Measurements from ENCODE around the gene WFDC12.
A peak's percentile ranks its signal among the peaks of the same experiment; 100 is the strongest.

Gene WFDC12

DNA sequence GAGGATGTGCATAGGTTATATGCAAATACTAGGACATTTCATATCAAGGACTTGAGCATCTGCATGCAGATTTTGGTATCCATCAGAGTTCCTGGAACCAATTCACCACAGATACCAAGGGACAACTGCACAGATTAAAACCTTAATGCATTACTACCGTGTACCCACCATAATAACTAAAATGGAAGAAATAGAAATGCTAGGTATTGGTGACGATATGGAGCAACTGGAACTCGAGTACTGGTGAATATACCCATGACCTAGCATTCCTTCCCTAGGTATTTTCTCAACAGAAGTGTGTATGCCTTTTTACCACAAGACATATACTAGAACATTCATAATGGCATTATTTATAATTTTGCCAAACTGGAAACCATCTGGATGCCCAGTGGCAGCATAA, 41.8 kb downstream of the WFDC12 start:
- TF ChIP-seq, protein P1, sequence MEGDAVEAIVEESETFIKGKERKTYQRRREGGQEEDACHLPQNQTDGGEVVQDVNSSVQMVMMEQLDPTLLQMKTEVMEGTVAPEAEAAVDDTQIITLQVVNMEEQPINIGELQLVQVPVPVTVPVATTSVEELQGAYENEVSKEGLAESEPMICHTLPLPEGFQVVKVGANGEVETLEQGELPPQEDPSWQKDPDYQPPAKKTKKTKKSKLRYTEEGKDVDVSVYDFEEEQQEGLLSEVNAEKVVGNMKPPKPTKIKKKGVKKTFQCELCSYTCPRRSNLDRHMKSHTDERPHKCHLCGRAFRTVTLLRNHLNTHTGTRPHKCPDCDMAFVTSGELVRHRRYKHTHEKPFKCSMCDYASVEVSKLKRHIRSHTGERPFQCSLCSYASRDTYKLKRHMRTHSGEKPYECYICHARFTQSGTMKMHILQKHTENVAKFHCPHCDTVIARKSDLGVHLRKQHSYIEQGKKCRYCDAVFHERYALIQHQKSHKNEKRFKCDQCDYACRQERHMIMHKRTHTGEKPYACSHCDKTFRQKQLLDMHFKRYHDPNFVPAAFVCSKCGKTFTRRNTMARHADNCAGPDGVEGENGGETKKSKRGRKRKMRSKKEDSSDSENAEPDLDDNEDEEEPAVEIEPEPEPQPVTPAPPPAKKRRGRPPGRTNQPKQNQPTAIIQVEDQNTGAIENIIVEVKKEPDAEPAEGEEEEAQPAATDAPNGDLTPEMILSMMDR (IDR thresholded peaks at IDR 0.05; ENCODE audit: low read depth, low read length) = no peak
- H3K4me3 ChIP-seq (ENCODE audit: low read depth, low read length) = no peak overlapping the region

DNA sequence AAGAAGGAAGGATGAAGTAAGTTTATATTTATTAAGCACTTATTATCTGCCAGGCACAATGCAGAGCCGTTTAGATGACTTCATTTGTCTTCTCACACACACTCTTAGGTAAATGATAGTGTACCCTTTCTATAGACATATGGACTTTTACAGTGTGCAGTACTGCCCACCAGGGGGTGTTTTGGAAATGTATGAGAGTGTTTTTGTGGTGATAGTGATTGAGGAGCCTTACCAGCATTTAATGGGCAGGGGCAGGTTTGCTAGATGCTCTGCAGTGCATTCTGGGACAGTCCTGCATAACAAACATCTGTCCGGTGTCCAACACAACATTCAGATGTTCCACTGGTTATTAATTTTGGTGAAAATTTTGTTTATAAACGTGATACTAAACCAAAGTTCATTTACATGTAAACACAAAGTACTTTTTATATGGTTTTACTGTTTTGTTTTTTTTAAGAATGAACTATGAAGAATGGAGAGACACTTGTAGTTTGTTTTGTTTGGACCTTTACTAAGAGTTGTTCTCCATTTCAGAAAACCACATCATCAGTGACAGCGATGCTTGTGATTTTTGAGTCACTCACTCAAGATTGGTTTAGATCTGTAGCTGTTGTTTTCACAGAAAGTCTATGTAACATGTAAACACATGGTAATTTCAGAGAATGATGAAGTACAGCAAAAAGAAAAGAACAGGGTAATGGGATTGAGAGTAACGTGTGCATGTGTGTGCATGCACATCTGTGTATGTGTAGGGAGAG, 43.2 kb downstream of the WFDC12 start:
- TF ChIP-seq, protein P1 (IDR thresholded peaks at IDR 0.05; ENCODE audit: low read depth, low read length) = peak; percentile 44; the same call in 1 of the 2 replicates
- no peak overlapping the region for H3K4me3 ChIP-seq (ENCODE audit: low read depth, low read length)

DNA sequence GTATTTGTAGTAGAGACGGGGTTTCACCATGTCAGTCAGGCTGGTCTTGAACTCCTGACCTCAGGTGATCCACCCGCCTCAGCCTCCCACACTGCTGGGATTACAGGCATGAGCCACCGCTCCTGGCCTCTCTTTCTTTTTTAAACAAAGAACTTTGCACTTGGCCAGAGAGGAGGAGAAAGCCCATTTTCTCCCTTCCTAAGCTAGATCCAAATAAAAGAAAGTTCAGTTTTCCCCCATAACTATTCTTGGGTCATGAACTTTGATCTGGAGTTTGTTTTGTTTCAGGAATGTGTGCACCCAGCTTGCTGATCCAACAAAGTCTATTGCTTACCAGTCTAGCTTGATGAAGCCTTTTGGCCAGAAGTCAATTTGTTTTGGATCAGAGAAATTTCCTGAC, 46.7 kb downstream of the WFDC12 start:
- TF ChIP-seq, protein P1 (IDR thresholded peaks at IDR 0.05; ENCODE audit: low read depth, low read length) = no peak
- H3K4me3 ChIP-seq (ENCODE audit: low read depth, low read length) = no peak overlapping the region

Data from WI38 (cell line).